SK-N-SH treated with all-trans-retinoic acid at 6 μM for 48 hours (cell line): ENCODE measurements around the gene SRRM3.

Source experiments
- CREB5 ChIP-seq: fragments of 250-450 bp; sonication (Bioruptor Pico); IDR thresholded peaks from 2 replicates; pipeline ENCODE4 v1.5.1; 2020; ENCODE audit warnings: low read depth, mild to moderate bottlenecking, moderate library complexity
- ESRRG ChIP-seq: fragments of 250-450 bp; sonication (Bioruptor Pico); IDR thresholded peaks from 2 replicates; pipeline ENCODE4 v1.6.1; 2021; ENCODE audit warnings: mild to moderate bottlenecking
- PATZ1 ChIP-seq: fragments of 250-450 bp; sonication (Bioruptor Pico); IDR thresholded peaks from 2 replicates; pipeline ENCODE4 v1.8.0; 2020; ENCODE audit warnings: mild to moderate bottlenecking, moderate library complexity, borderline replicate concordance
- POU6F1 ChIP-seq: fragments of 250-450 bp; sonication (Bioruptor Pico); IDR thresholded peaks from 2 replicates; pipeline ENCODE4 v1.8.0; 2021; ENCODE audit warnings: low read depth, mild to moderate bottlenecking, moderate library complexity, borderline replicate concordance
- SNAI2 ChIP-seq: fragments of 250-450 bp; sonication (Bioruptor Pico); IDR thresholded peaks from 2 replicates; pipeline ENCODE4 v1.5.0; 2020; ENCODE audit warnings: mild to moderate bottlenecking, moderate library complexity
- ZC3H10 ChIP-seq: fragments of 250-450 bp; sonication (Bioruptor Pico); IDR thresholded peaks from 2 replicates; pipeline ENCODE4 v1.5.1; 2021; ENCODE audit warnings: mild to moderate bottlenecking, moderate library complexity
- ZFP3 ChIP-seq: fragments of 250-450 bp; sonication (Bioruptor Pico); IDR thresholded peaks from 2 replicates; pipeline ENCODE4 v1.5.0; 2020; ENCODE audit warnings: mild to moderate bottlenecking, moderate library complexity
- ZFP30 ChIP-seq: fragments of 450-650 bp; formaldehyde crosslinking; IDR thresholded peaks from 2 replicates; pipeline ENCODE4 v1.5.0; 2022; ENCODE audit warnings: mild to moderate bottlenecking, moderate library complexity

GRCh38 chr7:76252021-76252420 lies 50.3 kb downstream of the SRRM3 start:
- TF ChIP-seq ESRRG (CRISPR knock-in tag) (no peak), PATZ1 (CRISPR knock-in tag) (no peak), POU6F1 (CRISPR knock-in tag) (no peak), ZFP30 (CRISPR knock-in tag) (no peak), SNAI2 (CRISPR knock-in tag) (no peak), CREB5 (no peak), ZC3H10 (CRISPR knock-in tag) (no peak), ZFP3 (CRISPR knock-in tag) (no peak)
